Endodermal cell (in vitro differentiated cells): ENCODE measurements around the gene TMEM151A. TPM values are rescaled to one million over a fixed set of nuclear protein-coding genes. Genes with fewer than 3 reads are reported as not detected.
A peak's percentile ranks its signal among the peaks of the same experiment; 100 is the strongest.

Experiments
- DNase-seq: peaks from one replicate; pipeline ENCODE4 v3.0.0-alpha.2; 2017
- H3K27ac ChIP-seq: 2 replicates; pipeline ENCODE4 v1.5.1; 2013; ENCODE audit warnings: mild to moderate bottlenecking, low read depth, low read length, moderate library complexity
- H3K27me3 ChIP-seq: 2 replicates; pipeline ENCODE4 v1.6.1; 2013; ENCODE audit warnings: mild to moderate bottlenecking, low read length, moderate library complexity; ENCODE audit not compliant: insufficient read depth, control insufficient read depth, poor library complexity, severe bottlenecking
- H3K36me3 ChIP-seq: 2 replicates; pipeline ENCODE4 v1.7.0; 2013; ENCODE audit warnings: mild to moderate bottlenecking, low read length, moderate library complexity; ENCODE audit not compliant: control insufficient read depth, insufficient read depth
- H3K4me1 ChIP-seq: one replicate; pipeline ENCODE4 v1.7.0; 2013; ENCODE audit warnings: low read length; ENCODE audit not compliant: control insufficient read depth, insufficient read depth
- H3K4me3 ChIP-seq: 2 replicates; pipeline ENCODE4 v1.5.1; 2013; ENCODE audit warnings: mild to moderate bottlenecking, low read length, moderate library complexity
- H3K9ac ChIP-seq: 2 replicates; pipeline ENCODE4 v1.6.1; 2013; ENCODE audit warnings: mild to moderate bottlenecking, low read length, moderate library complexity; ENCODE audit not compliant: poor library complexity, severe bottlenecking; ENCODE audit errors: extremely low read depth
- H3K9me3 ChIP-seq: 2 replicates; pipeline ENCODE4 v1.6.1; 2013; ENCODE audit warnings: mild to moderate bottlenecking, low read length, moderate library complexity; ENCODE audit not compliant: control insufficient read depth
- H3K27ac Mint-ChIP-seq: 2 replicates; pipeline ENCODE4 v1.8.0; 2020; ENCODE audit warnings: mixed read lengths
- H3K27me3 Mint-ChIP-seq: 2 replicates; pipeline ENCODE4 v1.8.0; 2021; ENCODE audit warnings: mild to moderate bottlenecking, mixed read lengths; ENCODE audit not compliant: insufficient read depth
- H3K36me3 Mint-ChIP-seq: 2 replicates; pipeline ENCODE4 v1.8.0; 2020; ENCODE audit warnings: low read depth, mixed read lengths
- H3K4me1 Mint-ChIP-seq: 2 replicates; pipeline ENCODE4 v1.8.0; 2020; ENCODE audit warnings: mixed read lengths
- H3K4me3 Mint-ChIP-seq: 2 replicates; pipeline ENCODE4 v1.8.0; 2020; ENCODE audit warnings: mild to moderate bottlenecking, moderate library complexity, mixed read lengths
- H3K9me3 Mint-ChIP-seq: 2 replicates; pipeline ENCODE4 v1.8.0; 2020; ENCODE audit warnings: mild to moderate bottlenecking, mixed read lengths
- WGBS, 2 experiments: methylation state at CpG; one replicate each; pipeline versions ENCODE4 v1.1.5 to v1.1.7; 2013; ENCODE audit warnings: missing lambda C conversion rate in 2 of 2, mixed read lengths in 1 of 2; ENCODE audit not compliant: insufficient coverage in 1 of 2, insufficient read length in 1 of 2; 5-methylcytosine and 5-hydroxymethylcytosine counted together
- total RNA-seq, 2 donors: library from RNA; stranded (reverse); fragmentation: NEBNext Ultra II Directional in 1 of 2; extraction: Animal tissue kit (Norgen Biotek cat#: 25700) in 1 of 2; gene quantifications; 2 replicates in 1 of 2; 3 replicates in 1 of 2; pipeline ENCODE4 v1.2.1, GENCODE V29; 2021
- TF ChIP-seq, protein P1 (sequence below): fragments of 200-600 bp; sonication (generic); conservative IDR thresholded peaks from 2 replicates; pipeline ENCODE4 v1.5.0; 2021; ENCODE audit warnings: antibody characterized with exemption, mild to moderate bottlenecking

Gene TMEM151A
- total RNA-seq, 2 donors from 2014 or later = 0.20 TPM; not detected in 1

GRCh38 chr11:66283461-66284105, 8.1 kb upstream of the TMEM151A start:
- Mint-ChIP-seq H3K27ac (no peak overlapping the region), H3K27me3 (peaks cover 30% of the 10 kb centered on the region), H3K4me3 (no peak overlapping the region), H3K4me1 (no peaks in the 10 kb centered on the region), H3K36me3 (peaks cover 6% of the 10 kb centered on the region), H3K9me3 (no peaks in the 10 kb centered on the region)
- H3K36me3 ChIP-seq = peaks cover 26% of the 10 kb centered on the region
- no peak overlapping the region for H3K4me3 ChIP-seq
- peaks cover 14% of the 10 kb centered on the region for H3K27me3 ChIP-seq
- no peak overlapping the region for H3K9ac ChIP-seq
- H3K27ac ChIP-seq = no peak overlapping the region
- no peaks in the 10 kb centered on the region for H3K9me3 ChIP-seq
- peaks cover 3% of the 10 kb centered on the region for H3K4me1 ChIP-seq
- no peak for DNase-seq
- 95 to 100% methylated on average over 2 to 14 of the region's 14 CpGs for WGBS, 2 experiments
- TF ChIP-seq, protein P1, sequence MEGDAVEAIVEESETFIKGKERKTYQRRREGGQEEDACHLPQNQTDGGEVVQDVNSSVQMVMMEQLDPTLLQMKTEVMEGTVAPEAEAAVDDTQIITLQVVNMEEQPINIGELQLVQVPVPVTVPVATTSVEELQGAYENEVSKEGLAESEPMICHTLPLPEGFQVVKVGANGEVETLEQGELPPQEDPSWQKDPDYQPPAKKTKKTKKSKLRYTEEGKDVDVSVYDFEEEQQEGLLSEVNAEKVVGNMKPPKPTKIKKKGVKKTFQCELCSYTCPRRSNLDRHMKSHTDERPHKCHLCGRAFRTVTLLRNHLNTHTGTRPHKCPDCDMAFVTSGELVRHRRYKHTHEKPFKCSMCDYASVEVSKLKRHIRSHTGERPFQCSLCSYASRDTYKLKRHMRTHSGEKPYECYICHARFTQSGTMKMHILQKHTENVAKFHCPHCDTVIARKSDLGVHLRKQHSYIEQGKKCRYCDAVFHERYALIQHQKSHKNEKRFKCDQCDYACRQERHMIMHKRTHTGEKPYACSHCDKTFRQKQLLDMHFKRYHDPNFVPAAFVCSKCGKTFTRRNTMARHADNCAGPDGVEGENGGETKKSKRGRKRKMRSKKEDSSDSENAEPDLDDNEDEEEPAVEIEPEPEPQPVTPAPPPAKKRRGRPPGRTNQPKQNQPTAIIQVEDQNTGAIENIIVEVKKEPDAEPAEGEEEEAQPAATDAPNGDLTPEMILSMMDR = no peak

- Mint-ChIP-seq H3K9me3 (no peaks in the 10 kb centered on the region), H3K27ac (no peak overlapping the region), H3K4me1 (peaks cover under 1% of the 10 kb centered on the region), H3K4me3 (no peak overlapping the region), H3K36me3 (peaks cover 6% of the 10 kb centered on the region), H3K27me3 (peaks cover 23% of the 10 kb centered on the region)
- WGBS, 2 experiments = 96% methylated on average over 13 to 16 of the region's 16 CpGs
- H3K9ac ChIP-seq = no peak overlapping the region
- peaks cover 3% of the 10 kb centered on the region for H3K4me1 ChIP-seq
- H3K4me3 ChIP-seq = no peak overlapping the region
- TF ChIP-seq, protein P1 = no peak
- no peaks in the 10 kb centered on the region for H3K9me3 ChIP-seq
- H3K27me3 ChIP-seq = peaks cover 6% of the 10 kb centered on the region
- peaks cover 26% of the 10 kb centered on the region for H3K36me3 ChIP-seq
- H3K27ac ChIP-seq = no peak overlapping the region
- DNase-seq = no peak
These were observed 7.1 kb upstream of the TMEM151A start for GRCh38 chr11:66284526-66285078.

- WGBS, 2 experiments = 92 to 95% methylated on average over 7 to 13 of the region's 13 CpGs
- Mint-ChIP-seq H3K36me3 (peaks cover 6% of the 10 kb centered on the region), H3K27me3 (peaks cover 23% of the 10 kb centered on the region), H3K27ac (no peak overlapping the region), H3K4me3 (no peak overlapping the region), H3K9me3 (no peaks in the 10 kb centered on the region), H3K4me1 (peaks cover 6% of the 10 kb centered on the region)
- TF ChIP-seq, protein P1 = no peak
- no peak overlapping the region for H3K27ac ChIP-seq
- H3K9me3 ChIP-seq = no peaks in the 10 kb centered on the region
- H3K4me3 ChIP-seq = no peak overlapping the region
- H3K4me1 ChIP-seq = peaks cover 3% of the 10 kb centered on the region
- peaks cover 26% of the 10 kb centered on the region for H3K36me3 ChIP-seq
- no peak overlapping the region for H3K9ac ChIP-seq
- peak; percentile 35 for DNase-seq
- peaks cover 6% of the 10 kb centered on the region for H3K27me3 ChIP-seq
These were observed 6.3 kb upstream of the TMEM151A start for GRCh38 chr11:66285250-66285947.
